HepG2 (cell line): Measurements from ENCODE around the gene ATP11A. TPM values are rescaled to one million over a fixed set of nuclear protein-coding genes. Genes with fewer than 3 reads are reported as not detected.

Experiments used
- ATAC-seq: fragments of 200-7000 bp; cut with Tn5 transposase; 3 replicates; pipeline ENCODE4 v1.9.1; 2020; ENCODE audit warnings: mild to moderate bottlenecking, moderate library complexity
- BruUV-seq: library from RNA; stranded (reverse); fragments of 400-500 nt; replicated peaks from 2 replicates; lab custom pipeline; 2021; lab: Mats Ljungman, UMichigan
- CTCF ChIA-PET: fragments of 300-600 bp; formaldehyde crosslinking; extraction: SDS; loops from one replicate; lab custom pipeline; 2021; ENCODE audit warnings: low total read pairs, inconsistent platforms, low intra/inter-chr PET ratio; lab: Yijun Ruan, JAX
- POLR2A ChIA-PET: fragments of 350-600 bp; sonication (Branson Sonifier 250); formaldehyde crosslinking; loops from one replicate; lab custom pipeline; 2020; ENCODE audit warnings: antibody characterized with exemption, inconsistent platforms; lab: Yijun Ruan, JAX
- DNase-seq: peaks from one replicate; pipeline ENCODE4 v3.0.0-alpha.2; 2015; ENCODE audit warnings: low spot score
- FAIRE-seq: peaks from 3 replicates; lab custom pipeline; 2011; peaks lifted over from hg19 to GRCh38; lab: Jason Lieb, UNC
- H2AFZ ChIP-seq: one replicate; pipeline ENCODE4 v1.6.1; 2011; ENCODE audit warnings: low read length, inconsistent platforms
- H3K27ac ChIP-seq: fragments of 300-600 bp; 3 replicates; pipeline ENCODE4 v1.8.0; 2011; ENCODE audit warnings: mixed run types, mild to moderate bottlenecking, mixed read lengths, low read length, inconsistent platforms; ENCODE audit not compliant: insufficient read depth; ENCODE audit errors: extremely low read length
- H3K27me3 ChIP-seq, 2 experiments: fragments of 200-600 bp in 1 of 2; 2 replicates in 1 of 2; 3 replicates in 1 of 2; pipeline versions ENCODE4 v1.6.0 to v1.8.0; 2011; ENCODE audit warnings: low read length in 2 of 2, mild to moderate bottlenecking in 2 of 2, moderate library complexity in 2 of 2, inconsistent platforms in 1 of 2; ENCODE audit not compliant: insufficient read depth in 2 of 2, control insufficient read depth in 1 of 2
- H3K36me3 ChIP-seq, 2 experiments: fragments of 200-600 bp in 1 of 2; replicated peaks in 1 of 2; 2 replicates in 1 of 2; 3 replicates in 1 of 2; pipeline versions ENCODE4 v1.5.1 to v1.8.0; 2011; ENCODE audit warnings: low read length in 2 of 2, inconsistent platforms in 1 of 2; ENCODE audit not compliant: insufficient read depth in 2 of 2, control insufficient read depth in 1 of 2
- H3K4me1 ChIP-seq: 2 replicates; pipeline ENCODE4 v1.5.1; 2012; ENCODE audit warnings: low read length, inconsistent platforms; ENCODE audit not compliant: insufficient read depth
- H3K4me2 ChIP-seq: 2 replicates; pipeline ENCODE4 v1.6.0; 2011; ENCODE audit warnings: low read depth, low read length, inconsistent platforms
- H3K4me3 ChIP-seq, 3 experiments: fragments of 200-600 bp in 1 of 3; sonication (generic), shearing (Covaris generic) in 1 of 3; replicated peaks in 1 of 3; 2 replicates each; pipeline ENCODE4 v1.5.1; 2011 to 2016; ENCODE audit warnings: low read length in 3 of 3, inconsistent platforms in 2 of 3, low read depth in 2 of 3, mild to moderate bottlenecking in 2 of 3, control low read depth in 1 of 3, mixed read lengths in 1 of 3; ENCODE audit not compliant: insufficient read depth in 1 of 3
- H3K79me2 ChIP-seq: one replicate; pipeline ENCODE4 v1.6.1; 2011; ENCODE audit warnings: low read length, inconsistent platforms; ENCODE audit not compliant: insufficient read depth
- H3K9ac ChIP-seq: 2 replicates; pipeline ENCODE4 v1.6.0; 2011; ENCODE audit warnings: mild to moderate bottlenecking, low read depth, low read length, inconsistent platforms; ENCODE audit not compliant: insufficient read depth
- H3K9me3 ChIP-seq: 2 replicates; pipeline ENCODE4 v1.5.1; 2012; ENCODE audit warnings: mild to moderate bottlenecking, low read length
- H4K20me1 ChIP-seq: 2 replicates; pipeline ENCODE4 v1.6.0; 2011; ENCODE audit warnings: inconsistent platforms, mild to moderate bottlenecking, low read length, moderate library complexity; ENCODE audit not compliant: insufficient read depth
- ATF7-NPFF ChIP-seq: sonication (generic); formaldehyde crosslinking; IDR thresholded peaks from 2 replicates; pipeline ENCODE4 v1.8.1; 2023; ENCODE audit warnings: mild to moderate bottlenecking, low read depth, missing genetic modification reagents, moderate library complexity
- FOXA3 ChIP-seq: IDR thresholded peaks from 2 replicates; pipeline ENCODE4 v1.6.1; 2016; ENCODE audit warnings: missing genetic modification reagents, missing compliant biosample characterization
- FOXK2 ChIP-seq: fragments of 450-650 bp; IDR thresholded peaks from 2 replicates; pipeline ENCODE4 v1.6.1; 2016
- SNAPC2 ChIP-seq: sonication (generic); formaldehyde crosslinking; IDR thresholded peaks from 2 replicates; pipeline ENCODE4 v1.8.1; 2022; ENCODE audit warnings: mild to moderate bottlenecking, missing genetic modification reagents
- SRF ChIP-seq: IDR thresholded peaks from 2 replicates; pipeline ENCODE4 v1.6.1; 2011; ENCODE audit warnings: mild to moderate bottlenecking, low read depth, low read length, moderate library complexity
- TAF15 ChIP-seq: fragments of 200-400 bp; formaldehyde crosslinking; IDR thresholded peaks from one replicate; pipeline ENCODE4 v1.6.1; 2018; ENCODE audit warnings: mild to moderate bottlenecking, low read depth, low read length; ENCODE audit not compliant: poor library complexity, severe bottlenecking
- ZIK1 ChIP-seq: sonication (generic); formaldehyde crosslinking; IDR thresholded peaks from 2 replicates; pipeline ENCODE4 v1.5.0; 2020; ENCODE audit warnings: mild to moderate bottlenecking, low read depth, missing genetic modification reagents, borderline replicate concordance
- ZNF224 ChIP-seq: sonication (generic); formaldehyde crosslinking; IDR thresholded peaks from 2 replicates; pipeline ENCODE4 v1.5.0; 2020; ENCODE audit warnings: mild to moderate bottlenecking, missing genetic modification reagents
- ZNF350 ChIP-seq: sonication (generic); formaldehyde crosslinking; IDR thresholded peaks from 2 replicates; pipeline ENCODE4 v1.4.0; 2020; ENCODE audit warnings: mild to moderate bottlenecking, low read depth, missing genetic modification reagents, borderline replicate concordance
- ZNF562 ChIP-seq: sonication (generic); formaldehyde crosslinking; IDR thresholded peaks from 2 replicates; pipeline ENCODE4 v1.8.0; 2022; ENCODE audit warnings: missing genetic modification reagents, borderline replicate concordance
- ZNF614 ChIP-seq: IDR thresholded peaks from 2 replicates; pipeline ENCODE4 v1.6.1; 2018; ENCODE audit warnings: missing biosample characterization, missing genetic modification reagents, inconsistent platforms, borderline replicate concordance
- ZSCAN30 ChIP-seq: sonication (generic); formaldehyde crosslinking; IDR thresholded peaks from 2 replicates; pipeline ENCODE4 v1.5.0; 2020; ENCODE audit warnings: mild to moderate bottlenecking, missing genetic modification reagents
- WGBS: methylation state at CpG from one replicate; pipeline ENCODE4 v1.1.6; 2017; ENCODE audit warnings: low lambda C conversion rate; 5-methylcytosine and 5-hydroxymethylcytosine counted together
- in situ Hi-C: cut with HindIII; loops from 2 replicates; pipeline ENCODE4 v1.10.0; 2017; ENCODE audit warnings: low pct_unique_long_range_greater_than_20kb; ENCODE audit not compliant: extremely low pct_ligation_motif_present
- intact Hi-C: fragments of 100-400 bp; cut with micrococcal nuclease; formaldehyde crosslinking; loops from one replicate; pipeline ENCODE4 v1.10.0; 2022; ENCODE audit not compliant: unreplicated experiment
- polyA plus RNA-seq, 8 experiments: library from polyadenylated mRNA; depleted of rRNA in 3 of 8; stranded (reverse) in 7 of 8; unstranded in 1 of 8; fragments of >200 nt; fragmentation: Illumina TruSeq in 4 of 8; extraction: Trizol in 4 of 8; gene quantifications; 2 replicates each; pipeline versions ENCODE4 v1.2.1 to v1.2.3, GENCODE V29; 2011 to 2016; ENCODE audit warnings: low read depth in 4 of 8, missing spikeins in 1 of 8, mixed read lengths in 1 of 8; ENCODE audit not compliant: insufficient read depth in 1 of 8
- total RNA-seq, 5 experiments: library from RNA; depleted of rRNA; stranded (reverse); fragments of >200 nt; fragmentation: Illumina TruSeq; extraction: Trizol; gene quantifications; 2 replicates each; pipeline ENCODE4 v1.2.3, GENCODE V29; 2016; ENCODE audit warnings: low read depth in 1 of 5
- TF ChIP-seq, protein P1 (sequence below): sonication (generic); formaldehyde crosslinking; conservative IDR thresholded peaks from 2 replicates; pipeline ENCODE4 v1.4.0; 2020; ENCODE audit warnings: mild to moderate bottlenecking, missing genetic modification reagents, moderate library complexity
- TF ChIP-seq, protein P2 (sequence below): sonication (generic); formaldehyde crosslinking; IDR thresholded peaks from 2 replicates; pipeline ENCODE4 v1.4.0; 2020; ENCODE audit warnings: missing genetic modification reagents
- TF ChIP-seq, protein P3 (sequence below): sonication (generic); formaldehyde crosslinking; IDR thresholded peaks from 2 replicates; pipeline ENCODE4 v1.5.0; 2020; ENCODE audit warnings: mild to moderate bottlenecking, missing genetic modification reagents

Gene ATP11A
- total and polyA plus RNA-seq, 2 of the 13 experiments (the other 11 are each of a cell fraction or from before 2014, with no cell fraction given), result 18.4 to 20.1 TPM

DNA sequence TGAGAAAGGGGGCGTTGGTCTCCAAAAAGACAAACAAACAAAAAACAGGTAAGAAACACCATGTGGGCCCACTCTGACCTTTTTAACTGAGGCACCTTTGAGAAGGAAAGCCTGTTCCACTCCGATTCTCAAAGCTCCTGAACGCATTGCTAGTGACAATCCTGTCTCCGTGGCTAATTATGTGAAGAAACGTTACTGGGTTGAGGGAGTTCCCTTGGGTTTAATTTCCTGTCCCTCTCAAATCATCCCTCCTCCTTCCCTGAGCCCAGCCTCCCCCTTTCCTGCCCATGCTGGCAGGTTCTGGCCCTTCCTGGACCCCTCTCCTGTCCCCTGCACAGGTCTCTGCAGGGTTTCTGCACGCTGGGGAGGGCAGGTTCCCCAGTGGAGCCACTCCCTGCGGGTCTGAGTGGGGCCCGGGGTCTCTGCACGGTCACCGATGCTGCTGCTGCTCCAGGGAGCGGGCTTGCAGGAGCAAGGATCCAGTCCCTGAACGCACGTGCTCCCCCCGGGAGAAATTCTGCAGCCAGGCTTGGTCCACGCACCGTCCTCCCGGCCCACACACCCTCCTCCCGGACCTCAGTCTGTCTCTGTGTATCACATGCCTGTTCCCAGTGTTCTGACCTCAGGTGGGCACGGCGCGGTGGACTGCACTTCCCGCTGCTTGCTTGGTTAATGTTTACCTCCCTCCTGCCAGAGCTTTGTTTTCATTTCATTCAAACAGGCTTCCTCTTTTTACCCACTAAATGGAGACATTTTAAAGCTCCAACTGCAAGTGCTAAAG, 202.8 kb downstream of the ATP11A start:
- BruUV-seq, result no TSS peak
- peak overlapping the region; percentile 82 for H3K4me2 ChIP-seq
- POLR2A ChIA-PET, result interaction anchor here (1.0 to 3.1 kb wide), 10 partner anchors 7 to 202 kb away, joined by 3 to 26 read pairs (median 6); no protein-coding TSS in a partner anchor
- peak overlapping the region; percentile 87 for H3K27ac ChIP-seq
- H3K9ac ChIP-seq, result peak overlapping the region; percentile 74
- CTCF ChIA-PET, result no interaction called here
- no peaks in the 10 kb centered on the region; a peak in 1 of 5 replicates for H3K36me3 ChIP-seq
- 5% methylated on average over 14 of the region's 22 CpGs for WGBS
- FAIRE-seq (peak; percentile 94), ATAC-seq (peak; percentile 60), DNase-seq (peak; percentile 83)
- no peak overlapping the region for H2AFZ ChIP-seq
- intact Hi-C loops (loop anchor here (1.0 kb wide), 1 partner anchor 37 kb away; no protein-coding TSS in a partner anchor), in situ Hi-C loops (no loop called here)
- peak overlapping the region; percentile 39 to 63 (median 48); a peak in 5 of 6 replicates for H3K4me3 ChIP-seq
- no peaks in the 10 kb centered on the region; the same call in 1 of the 2 replicates for H4K20me1 ChIP-seq
- H3K9me3 ChIP-seq, result no peaks in the 10 kb centered on the region
- H3K4me1 ChIP-seq, result peaks cover 60% of the 10 kb centered on the region
- H3K79me2 ChIP-seq, result no peaks in the 10 kb centered on the region
- peaks cover 4 to 35% of the 10 kb centered on the region in 2 experiments; a peak in 4 of 5 replicates for H3K27me3 ChIP-seq
- TF ChIP-seq, protein P1, sequence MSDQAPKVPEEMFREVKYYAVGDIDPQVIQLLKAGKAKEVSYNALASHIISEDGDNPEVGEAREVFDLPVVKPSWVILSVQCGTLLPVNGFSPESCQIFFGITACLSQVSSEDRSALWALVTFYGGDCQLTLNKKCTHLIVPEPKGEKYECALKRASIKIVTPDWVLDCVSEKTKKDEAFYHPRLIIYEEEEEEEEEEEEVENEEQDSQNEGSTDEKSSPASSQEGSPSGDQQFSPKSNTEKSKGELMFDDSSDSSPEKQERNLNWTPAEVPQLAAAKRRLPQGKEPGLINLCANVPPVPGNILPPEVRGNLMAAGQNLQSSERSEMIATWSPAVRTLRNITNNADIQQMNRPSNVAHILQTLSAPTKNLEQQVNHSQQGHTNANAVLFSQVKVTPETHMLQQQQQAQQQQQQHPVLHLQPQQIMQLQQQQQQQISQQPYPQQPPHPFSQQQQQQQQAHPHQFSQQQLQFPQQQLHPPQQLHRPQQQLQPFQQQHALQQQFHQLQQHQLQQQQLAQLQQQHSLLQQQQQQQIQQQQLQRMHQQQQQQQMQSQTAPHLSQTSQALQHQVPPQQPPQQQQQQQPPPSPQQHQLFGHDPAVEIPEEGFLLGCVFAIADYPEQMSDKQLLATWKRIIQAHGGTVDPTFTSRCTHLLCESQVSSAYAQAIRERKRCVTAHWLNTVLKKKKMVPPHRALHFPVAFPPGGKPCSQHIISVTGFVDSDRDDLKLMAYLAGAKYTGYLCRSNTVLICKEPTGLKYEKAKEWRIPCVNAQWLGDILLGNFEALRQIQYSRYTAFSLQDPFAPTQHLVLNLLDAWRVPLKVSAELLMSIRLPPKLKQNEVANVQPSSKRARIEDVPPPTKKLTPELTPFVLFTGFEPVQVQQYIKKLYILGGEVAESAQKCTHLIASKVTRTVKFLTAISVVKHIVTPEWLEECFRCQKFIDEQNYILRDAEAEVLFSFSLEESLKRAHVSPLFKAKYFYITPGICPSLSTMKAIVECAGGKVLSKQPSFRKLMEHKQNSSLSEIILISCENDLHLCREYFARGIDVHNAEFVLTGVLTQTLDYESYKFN (CRISPR knock-in tag), result peak; percentile 76
- TF ChIP-seq SRF (no peak), ZSCAN30 (no peak), ATF7-NPFF (CRISPR knock-in tag) (no peak), FOXK2 (no peak), ZNF614 (CRISPR knock-in tag) (no peak), ZNF350 (no peak; the same call in 1 of the 2 replicates), ZNF562 (CRISPR knock-in tag) (no peak), TAF15 (no peak), SNAPC2 (CRISPR knock-in tag) (no peak), FOXA3 (CRISPR knock-in tag) (peak; percentile 53; the same call in 1 of the 2 replicates), ZIK1 (no peak), ZNF224 (no peak)
- TF ChIP-seq, protein P2, sequence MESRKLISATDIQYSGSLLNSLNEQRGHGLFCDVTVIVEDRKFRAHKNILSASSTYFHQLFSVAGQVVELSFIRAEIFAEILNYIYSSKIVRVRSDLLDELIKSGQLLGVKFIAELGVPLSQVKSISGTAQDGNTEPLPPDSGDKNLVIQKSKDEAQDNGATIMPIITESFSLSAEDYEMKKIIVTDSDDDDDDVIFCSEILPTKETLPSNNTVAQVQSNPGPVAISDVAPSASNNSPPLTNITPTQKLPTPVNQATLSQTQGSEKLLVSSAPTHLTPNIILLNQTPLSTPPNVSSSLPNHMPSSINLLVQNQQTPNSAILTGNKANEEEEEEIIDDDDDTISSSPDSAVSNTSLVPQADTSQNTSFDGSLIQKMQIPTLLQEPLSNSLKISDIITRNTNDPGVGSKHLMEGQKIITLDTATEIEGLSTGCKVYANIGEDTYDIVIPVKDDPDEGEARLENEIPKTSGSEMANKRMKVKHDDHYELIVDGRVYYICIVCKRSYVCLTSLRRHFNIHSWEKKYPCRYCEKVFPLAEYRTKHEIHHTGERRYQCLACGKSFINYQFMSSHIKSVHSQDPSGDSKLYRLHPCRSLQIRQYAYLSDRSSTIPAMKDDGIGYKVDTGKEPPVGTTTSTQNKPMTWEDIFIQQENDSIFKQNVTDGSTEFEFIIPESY (CRISPR knock-in tag), result no peak
- TF ChIP-seq, protein P3, sequence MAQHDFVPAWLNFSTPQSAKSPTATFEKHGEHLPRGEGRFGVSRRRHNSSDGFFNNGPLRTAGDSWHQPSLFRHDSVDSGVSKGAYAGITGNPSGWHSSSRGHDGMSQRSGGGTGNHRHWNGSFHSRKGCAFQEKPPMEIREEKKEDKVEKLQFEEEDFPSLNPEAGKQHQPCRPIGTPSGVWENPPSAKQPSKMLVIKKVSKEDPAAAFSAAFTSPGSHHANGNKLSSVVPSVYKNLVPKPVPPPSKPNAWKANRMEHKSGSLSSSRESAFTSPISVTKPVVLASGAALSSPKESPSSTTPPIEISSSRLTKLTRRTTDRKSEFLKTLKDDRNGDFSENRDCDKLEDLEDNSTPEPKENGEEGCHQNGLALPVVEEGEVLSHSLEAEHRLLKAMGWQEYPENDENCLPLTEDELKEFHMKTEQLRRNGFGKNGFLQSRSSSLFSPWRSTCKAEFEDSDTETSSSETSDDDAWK (CRISPR knock-in tag), result no peak
